SU-DHL-6 (cell line): Measurements from ENCODE around the gene TERB2.
"Not testable (repeated sequence)": the region's sequence is repeated elsewhere in the genome, so short reads cannot be mapped to it uniquely, and the experiment has no call there.

Experiments
- EZH2phosphoT487 ChIP-seq: fragments of 200-600 bp; sonication (generic), shearing (Covaris generic); conservative IDR thresholded peaks from 2 replicates; pipeline ENCODE4 v1.6.1; 2018; ENCODE audit warnings: mild to moderate bottlenecking, antibody characterized with exemption, low read length, moderate library complexity, mixed read lengths
- TF ChIP-seq, protein P1 (sequence below): fragments of 200-600 bp; sonication (generic); IDR thresholded peaks from one replicate; pipeline ENCODE4 v1.5.1; 2017; ENCODE audit warnings: antibody characterized with exemption, mild to moderate bottlenecking, low read length, moderate library complexity; ENCODE audit not compliant: insufficient read depth, poor library complexity, severe bottlenecking

DNA sequence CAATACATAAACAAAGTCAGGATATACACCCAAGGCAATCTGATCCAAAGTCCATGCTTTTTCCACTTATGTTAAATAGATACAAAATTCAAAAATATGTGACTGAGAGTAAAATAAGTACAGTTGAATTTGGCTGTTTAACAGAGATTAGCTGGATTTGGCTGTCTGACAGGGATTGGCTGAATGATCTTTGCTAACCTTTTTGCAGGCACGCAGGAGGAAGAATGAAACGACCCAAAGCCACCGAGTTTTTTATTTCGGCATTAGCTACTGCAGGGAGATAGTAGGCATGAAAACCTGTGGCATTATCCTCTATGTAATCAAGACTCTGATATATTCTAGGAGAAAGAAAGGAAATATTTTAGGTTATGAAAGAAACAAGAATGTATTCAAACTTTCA lies 26.2 kb upstream of the TERB2 start:
- TF ChIP-seq, protein P1, sequence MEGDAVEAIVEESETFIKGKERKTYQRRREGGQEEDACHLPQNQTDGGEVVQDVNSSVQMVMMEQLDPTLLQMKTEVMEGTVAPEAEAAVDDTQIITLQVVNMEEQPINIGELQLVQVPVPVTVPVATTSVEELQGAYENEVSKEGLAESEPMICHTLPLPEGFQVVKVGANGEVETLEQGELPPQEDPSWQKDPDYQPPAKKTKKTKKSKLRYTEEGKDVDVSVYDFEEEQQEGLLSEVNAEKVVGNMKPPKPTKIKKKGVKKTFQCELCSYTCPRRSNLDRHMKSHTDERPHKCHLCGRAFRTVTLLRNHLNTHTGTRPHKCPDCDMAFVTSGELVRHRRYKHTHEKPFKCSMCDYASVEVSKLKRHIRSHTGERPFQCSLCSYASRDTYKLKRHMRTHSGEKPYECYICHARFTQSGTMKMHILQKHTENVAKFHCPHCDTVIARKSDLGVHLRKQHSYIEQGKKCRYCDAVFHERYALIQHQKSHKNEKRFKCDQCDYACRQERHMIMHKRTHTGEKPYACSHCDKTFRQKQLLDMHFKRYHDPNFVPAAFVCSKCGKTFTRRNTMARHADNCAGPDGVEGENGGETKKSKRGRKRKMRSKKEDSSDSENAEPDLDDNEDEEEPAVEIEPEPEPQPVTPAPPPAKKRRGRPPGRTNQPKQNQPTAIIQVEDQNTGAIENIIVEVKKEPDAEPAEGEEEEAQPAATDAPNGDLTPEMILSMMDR = not testable (repeated sequence)
- TF ChIP-seq EZH2phosphoT487 = not testable (repeated sequence)
